Vagina (tissue), 2 donors: ENCODE measurements around the gene JKAMP.

ENCODE experiments used
- POLR2A ChIP-seq, 2 donors: fragments of 450-650 bp; IDR thresholded peaks; one replicate each; pipeline ENCODE4 v1.6.1; 2017; ENCODE audit warnings: antibody characterized with exemption in 2 of 2, mild to moderate bottlenecking in 2 of 2, moderate library complexity in 2 of 2
- POLR2AphosphoS5 ChIP-seq, 2 donors: sonication (generic); formaldehyde crosslinking; IDR thresholded peaks; one replicate each; pipeline ENCODE4 v1.9.0; 2017; ENCODE audit warnings: antibody characterized with exemption in 2 of 2, mild to moderate bottlenecking in 2 of 2, low read depth in 1 of 2; ENCODE audit not compliant: insufficient read depth in 1 of 2
- TF ChIP-seq, protein P1 (sequence below), 3 experiments: fragments of 450-650 bp in 2 of 3; fragments of 200-600 bp in 1 of 3; sonication (generic) in 1 of 3; IDR thresholded peaks; one replicate each; pipeline ENCODE4 v1.5.1; 2017 to 2019; ENCODE audit warnings: antibody characterized with exemption in 3 of 3, mild to moderate bottlenecking in 2 of 3, moderate library complexity in 2 of 3

GRCh38 chr14:59507752-59508103 lies 23.4 kb downstream of the JKAMP start:
- TF ChIP-seq POLR2A (IDR thresholded peaks at IDR 0.05) (no peak), POLR2AphosphoS5 (IDR thresholded peaks at IDR 0.05; ENCODE audit: insufficient read depth in 1 of 2, low read depth in 1 of 2) (no peak)
- TF ChIP-seq, protein P1, sequence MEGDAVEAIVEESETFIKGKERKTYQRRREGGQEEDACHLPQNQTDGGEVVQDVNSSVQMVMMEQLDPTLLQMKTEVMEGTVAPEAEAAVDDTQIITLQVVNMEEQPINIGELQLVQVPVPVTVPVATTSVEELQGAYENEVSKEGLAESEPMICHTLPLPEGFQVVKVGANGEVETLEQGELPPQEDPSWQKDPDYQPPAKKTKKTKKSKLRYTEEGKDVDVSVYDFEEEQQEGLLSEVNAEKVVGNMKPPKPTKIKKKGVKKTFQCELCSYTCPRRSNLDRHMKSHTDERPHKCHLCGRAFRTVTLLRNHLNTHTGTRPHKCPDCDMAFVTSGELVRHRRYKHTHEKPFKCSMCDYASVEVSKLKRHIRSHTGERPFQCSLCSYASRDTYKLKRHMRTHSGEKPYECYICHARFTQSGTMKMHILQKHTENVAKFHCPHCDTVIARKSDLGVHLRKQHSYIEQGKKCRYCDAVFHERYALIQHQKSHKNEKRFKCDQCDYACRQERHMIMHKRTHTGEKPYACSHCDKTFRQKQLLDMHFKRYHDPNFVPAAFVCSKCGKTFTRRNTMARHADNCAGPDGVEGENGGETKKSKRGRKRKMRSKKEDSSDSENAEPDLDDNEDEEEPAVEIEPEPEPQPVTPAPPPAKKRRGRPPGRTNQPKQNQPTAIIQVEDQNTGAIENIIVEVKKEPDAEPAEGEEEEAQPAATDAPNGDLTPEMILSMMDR (IDR thresholded peaks at IDR 0.05) = no peak
